IPS-18c (cell line): Measurements from ENCODE around the gene CARMIL3.
"Not testable (repeated sequence)": the region's sequence is repeated elsewhere in the genome, so short reads cannot be mapped to it uniquely, and the experiment has no call there.

Source experiments
- H3K4me3 ChIP-seq: 2 replicates; pipeline ENCODE4 v1.7.0; 2013; ENCODE audit warnings: low read depth, mild to moderate bottlenecking, low read length, moderate library complexity; ENCODE audit not compliant: insufficient read depth
- H3K9me3 ChIP-seq: one replicate; pipeline ENCODE4 v1.6.1; 2013; ENCODE audit warnings: mild to moderate bottlenecking, low read length, moderate library complexity; ENCODE audit not compliant: control insufficient read depth, insufficient read depth

CARMIL3 gene

GRCh38 chr14:24051789-24052655 is at the start of gene CARMIL3:
TSS of gene CARMIL3 (plus strand) at chr14:24052009. CDS start at chr14:24052154, 145 bp downstream.
- Histone ChIP-seq H3K4me3 (peak within 1 kb of the TSS; percentile 83), H3K9me3 (no peaks in the 10 kb centered on the region)

- not testable (repeated sequence) for H3K4me3 ChIP-seq, H3K9me3 ChIP-seq
These were observed 45.4 kb upstream of the CARMIL3 start for GRCh38 chr14:24006471-24006816.

GRCh38 chr14:24006817-24007652 is 44.8 kb upstream of the CARMIL3 start:
- peak overlapping the region; percentile 20; the same call in 1 of the 2 replicates for H3K4me3 ChIP-seq
- not testable (repeated sequence) for H3K9me3 ChIP-seq

GRCh38 chr14:24011051-24011450 is 40.8 kb upstream of the CARMIL3 start:
- no peak overlapping the region for H3K4me3 ChIP-seq
- no peaks in the 10 kb centered on the region for H3K9me3 ChIP-seq

- H3K4me3 ChIP-seq, H3K9me3 ChIP-seq: not testable (repeated sequence)
These were observed 39.0 kb upstream of the CARMIL3 start for GRCh38 chr14:24012726-24013273.

GRCh38 chr14:24013654-24014514 is 37.9 kb upstream of the CARMIL3 start:
- Histone ChIP-seq H3K4me3 (no peak overlapping the region), H3K9me3 (no peaks in the 10 kb centered on the region)

- H3K4me3 ChIP-seq, H3K9me3 ChIP-seq: not testable (repeated sequence)
These were observed 36.1 kb upstream of the CARMIL3 start for GRCh38 chr14:24015745-24016144.

- not testable (repeated sequence) for H3K4me3 ChIP-seq, H3K9me3 ChIP-seq
These were observed 32.8 kb upstream of the CARMIL3 start for GRCh38 chr14:24018978-24019377.

GRCh38 chr14:24019944-24020343 is 31.9 kb upstream of the CARMIL3 start:
- not testable (repeated sequence) for H3K4me3 ChIP-seq, H3K9me3 ChIP-seq

- not testable (repeated sequence) for H3K9me3 ChIP-seq, H3K4me3 ChIP-seq
These were observed 31.3 kb upstream of the CARMIL3 start for GRCh38 chr14:24020520-24020919.

- H3K4me3 ChIP-seq, H3K9me3 ChIP-seq: not testable (repeated sequence)
These were observed 26.8 kb upstream of the CARMIL3 start for GRCh38 chr14:24024939-24025418.

GRCh38 chr14:24029687-24030086 is 22.1 kb upstream of the CARMIL3 start:
- not testable (repeated sequence) for H3K9me3 ChIP-seq, H3K4me3 ChIP-seq

- not testable (repeated sequence) for H3K4me3 ChIP-seq, H3K9me3 ChIP-seq
These were observed 20.5 kb upstream of the CARMIL3 start for GRCh38 chr14:24031331-24031730.

GRCh38 chr14:24032727-24033418 is 18.9 kb upstream of the CARMIL3 start:
- H3K4me3 ChIP-seq, result no peak overlapping the region
- peaks cover 2% of the 10 kb centered on the region for H3K9me3 ChIP-seq

GRCh38 chr14:24035769-24036168 is 16.0 kb upstream of the CARMIL3 start:
- H3K4me3 ChIP-seq, result peak overlapping the region; percentile 77; the same call in 1 of the 2 replicates
- H3K9me3 ChIP-seq, result not testable (repeated sequence)

- Histone ChIP-seq H3K9me3 (peaks cover 2% of the 10 kb centered on the region), H3K4me3 (peak overlapping the region; percentile 77)
These were observed 15.4 kb upstream of the CARMIL3 start for GRCh38 chr14:24036169-24036962.
